Hematopoietic multipotent progenitor cell (in vitro differentiated cells): ENCODE data around the gene MIA. TPM values are rescaled to one million over a fixed set of nuclear protein-coding genes. Genes with fewer than 3 reads are reported as not detected.
"Not testable (repeated sequence)": the region's sequence is repeated elsewhere in the genome, so short reads cannot be mapped to it uniquely, and the experiment has no call there.

ENCODE experiments used
- DNase-seq, 3 donors: peaks; one replicate each; pipeline ENCODE4 v3.0.0-alpha.2; 2011 to 2015; ENCODE audit warnings: low read depth in 2 of 3, low spot score in 2 of 3
- total RNA-seq: library from RNA; depleted of rRNA; stranded (reverse); fragments of >200 nt; gene quantifications from one replicate; pipeline ENCODE4 v1.2.3, GENCODE V29; 2012

MIA gene
- total RNA-seq, 1 donor: not detected

GRCh38 chr19:40815223-40815622 lies 39.9 kb downstream of the MIA start:
- no peak for DNase-seq

DNA sequence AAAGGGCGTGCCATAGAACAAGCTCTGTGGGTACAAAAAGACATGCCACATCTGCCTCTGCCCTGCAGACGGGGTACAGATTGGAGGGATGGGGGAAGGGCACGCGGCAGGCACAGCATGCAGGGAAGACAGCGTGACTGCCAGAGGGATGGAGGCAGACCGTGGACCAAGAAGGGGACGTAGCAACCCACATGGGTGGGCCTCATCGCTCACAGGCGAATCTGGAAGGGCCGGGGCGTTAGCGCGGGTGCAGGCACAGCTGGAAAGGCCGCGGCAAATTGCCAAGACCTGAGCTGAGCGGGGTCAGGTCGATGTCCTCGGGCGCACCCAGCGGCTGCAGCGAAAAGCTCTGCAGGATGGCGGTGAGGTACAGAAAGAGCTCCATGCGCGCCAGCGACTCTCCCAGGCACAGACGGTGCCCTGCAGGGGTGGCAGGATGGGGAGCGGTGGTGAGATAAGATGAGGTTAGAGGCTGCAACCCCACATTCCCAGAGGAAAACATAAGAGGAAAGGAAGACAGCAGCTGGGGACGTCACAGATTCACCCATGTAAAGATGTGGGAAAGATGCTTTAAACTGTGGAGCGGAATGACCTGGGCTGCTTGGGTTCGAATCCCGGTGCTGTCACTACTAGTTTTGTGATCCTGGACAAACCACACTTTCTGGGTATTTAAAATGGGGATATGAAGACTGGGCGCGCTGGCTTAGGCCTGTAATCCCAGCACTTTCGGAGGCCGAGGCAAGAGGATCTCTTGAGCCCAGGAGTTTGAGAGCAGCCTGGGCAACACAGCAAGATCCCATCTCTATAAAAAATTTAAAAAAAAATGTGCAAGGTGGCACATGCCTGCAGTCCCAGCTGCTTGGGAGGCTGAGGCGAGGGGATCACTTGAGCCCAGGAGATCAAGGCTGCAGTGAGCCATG lies 43.4 kb downstream of the MIA start:
- peak in 2 of 3 donors; percentile 74 to 75 for DNase-seq

- peak in 2 of 3 donors; percentile 48 to 81 for DNase-seq
These were observed 44.3 kb downstream of the MIA start for GRCh38 chr19:40819479-40820234.

GRCh38 chr19:40822161-40822560 lies 46.8 kb downstream of the MIA start:
- no peak for DNase-seq

DNA sequence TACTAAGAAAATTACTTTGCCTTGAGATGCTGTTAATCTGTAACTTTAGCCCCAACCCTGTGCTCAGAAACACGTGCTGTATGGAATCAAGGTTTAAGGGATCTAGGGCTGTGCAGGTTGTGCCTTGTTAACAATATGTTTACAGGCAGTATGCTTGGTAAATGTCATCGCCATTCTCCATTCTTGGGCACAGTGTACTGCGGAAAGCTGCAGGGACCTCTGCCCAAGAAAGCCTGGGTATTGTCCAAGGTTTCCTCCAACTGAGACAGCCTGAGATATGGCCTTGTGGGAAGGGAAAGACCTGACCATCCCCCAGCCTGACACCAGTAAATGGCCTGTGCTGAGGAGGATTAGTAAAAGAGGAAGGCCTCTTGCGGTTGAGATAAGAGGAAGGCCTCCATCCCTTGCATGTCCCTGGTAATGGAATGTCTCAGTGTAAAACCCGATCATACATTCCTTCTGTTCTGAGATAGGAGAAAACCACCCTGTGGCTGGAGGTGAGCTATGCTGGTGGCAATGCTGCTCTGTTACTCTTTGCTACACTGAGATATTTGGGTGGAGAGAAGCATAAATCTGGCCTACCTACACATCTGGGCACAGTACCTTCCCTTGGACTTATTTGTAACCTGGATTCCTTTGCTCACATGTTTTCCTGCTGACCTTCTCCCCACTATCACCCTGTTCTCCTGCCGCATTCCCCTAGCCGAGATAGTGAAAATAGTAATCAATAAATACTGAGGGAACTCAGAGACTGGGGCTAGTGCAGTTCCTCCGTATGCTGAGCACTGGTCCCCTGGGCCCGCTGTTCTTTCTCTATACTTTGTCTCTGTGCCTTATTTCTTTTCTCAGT lies 47.6 kb downstream of the MIA start:
- DNase-seq: peak in 2 of 3 donors; percentile 53 to 62

GRCh38 chr19:40824916-40825315 lies 49.6 kb downstream of the MIA start:
- DNase-seq: not testable (repeated sequence)

DNA sequence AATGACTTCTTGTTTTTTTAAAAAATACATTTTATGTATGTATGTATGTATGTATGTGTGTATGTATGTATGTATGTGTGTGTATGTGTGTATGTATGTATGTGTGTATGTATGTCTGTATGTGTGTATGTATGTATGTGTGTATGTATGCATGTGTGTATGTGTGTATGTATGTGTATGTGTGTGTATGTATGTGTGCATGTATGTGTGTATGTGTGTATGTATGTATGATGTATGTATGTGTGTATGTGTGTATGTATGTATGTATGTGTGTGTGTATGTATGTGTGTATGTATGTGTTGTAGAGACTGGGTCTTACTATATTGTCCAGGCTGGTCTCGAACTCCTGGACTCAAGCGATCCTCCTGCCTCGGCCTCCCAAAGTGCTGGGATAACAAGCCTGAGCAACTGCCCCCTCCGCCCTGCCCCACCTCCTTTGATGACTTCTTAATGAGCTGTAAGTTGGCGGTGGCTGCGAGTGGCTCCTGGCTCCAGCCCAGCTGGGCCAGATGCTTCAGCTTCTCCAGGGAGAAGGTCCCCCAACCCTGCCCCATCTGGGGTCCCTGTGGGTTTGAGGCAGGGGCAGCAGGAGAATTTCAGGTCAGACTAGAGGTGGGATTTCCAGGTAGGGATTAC lies 50.3 kb downstream of the MIA start:
- not testable (repeated sequence) for DNase-seq

GRCh38 chr19:40826312-40826698 lies 51.0 kb downstream of the MIA start:
- DNase-seq: not testable (repeated sequence)

- DNase-seq: peak in 2 of 3 donors; percentile 70 to 89
These were observed 51.5 kb downstream of the MIA start for GRCh38 chr19:40826699-40827385.

Other genes starting within 250 kb of the MIA start
- 91.3 TPM for gene SHKBP1, start 198.6 kb upstream of the MIA start, total RNA-seq
- gene LTBP4, start 174.2 kb upstream of the MIA start, total RNA-seq: 103 TPM
- 18.3 TPM for gene NUMBL, start 84.9 kb upstream of the MIA start, total RNA-seq
- gene COQ8B, start 58.6 kb upstream of the MIA start, total RNA-seq: 73.8 TPM
- gene ITPKC, start 58.4 kb upstream of the MIA start, total RNA-seq: 9.2 TPM
- gene ACTMAP, start 25.0 kb upstream of the MIA start, total RNA-seq: 3.8 TPM
- 77.3 TPM for gene SNRPA, start 24.3 kb upstream of the MIA start, total RNA-seq
- 28.8 TPM for gene RAB4B, start 2.7 kb downstream of the MIA start, total RNA-seq
- 146 TPM for gene EGLN2, start 23.7 kb downstream of the MIA start, total RNA-seq
- not detected for gene CYP2A6, start 74.9 kb downstream of the MIA start, total RNA-seq
- not detected for gene CYP2A7, start 106.7 kb downstream of the MIA start, total RNA-seq
- not detected for gene CYP2B6, start 215.8 kb downstream of the MIA start, total RNA-seq